ENCODE measurements around the gene CACNA1C.

The CACNA1C gene

GRCh38 chr12:2631653-2632350 is 579.0 kb downstream of the CACNA1C start:
- no peak for DNase-seq (ENCODE audit: low spot score)

DNA sequence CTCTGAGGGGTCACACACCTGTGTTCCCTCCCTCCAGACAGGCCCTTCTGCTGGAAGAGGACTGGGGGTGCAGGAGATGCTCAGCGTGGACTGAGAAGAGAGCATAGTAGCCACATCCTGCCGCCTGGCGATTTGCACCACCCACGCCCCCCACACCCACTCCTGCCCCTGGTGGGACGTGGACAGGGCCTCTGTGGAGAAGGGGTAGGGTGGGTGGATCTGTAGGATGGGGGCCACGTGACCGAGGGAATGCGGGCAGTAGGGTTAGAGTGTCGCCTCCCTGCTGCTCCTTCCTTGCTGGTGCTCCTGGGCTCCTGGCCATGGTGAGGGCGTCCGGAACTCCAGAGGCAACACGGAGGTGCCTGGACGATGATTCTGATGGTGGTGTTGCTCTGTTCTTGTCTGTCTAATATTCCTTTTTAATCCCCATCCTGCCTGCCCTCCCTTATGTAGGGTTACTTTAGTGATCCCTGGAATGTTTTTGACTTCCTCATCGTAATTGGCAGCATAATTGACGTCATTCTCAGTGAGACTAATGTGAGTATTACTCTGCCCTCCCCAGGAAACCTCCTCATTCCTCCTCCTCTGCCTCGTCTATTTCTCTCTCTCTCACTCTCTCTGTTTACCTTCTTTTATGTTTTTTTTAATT is 580.5 kb downstream of the CACNA1C start:
- no peak for DNase-seq (ENCODE audit: low spot score)

DNA sequence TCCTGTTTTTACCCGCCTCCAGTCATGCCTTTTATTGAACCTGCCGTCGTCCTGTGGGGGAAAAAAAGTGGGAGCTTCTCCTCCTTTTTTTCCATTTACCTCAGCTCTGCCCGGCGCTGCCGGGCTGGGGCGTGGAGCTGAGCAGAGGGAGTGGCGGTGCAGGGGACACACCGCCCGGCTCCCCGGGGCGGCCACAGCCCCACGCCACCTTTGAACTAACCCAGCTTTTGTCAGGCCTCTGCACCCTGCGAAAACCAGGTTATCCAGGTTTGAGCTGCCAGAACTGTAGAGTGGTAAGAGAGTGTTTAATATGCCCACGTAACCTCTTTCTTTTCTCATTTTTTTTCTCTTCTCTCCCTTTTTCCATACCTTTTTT is 581.0 kb downstream of the CACNA1C start:
- DNase-seq (ENCODE audit: low spot score) = no peak

- DNase-seq (ENCODE audit: low spot score) = no peak
Measured at GRCh38 chr12:2634471-2634870, 581.7 kb downstream of the CACNA1C start.

GRCh38 chr12:2636741-2637340 is 584.1 kb downstream of the CACNA1C start:
- DNase-seq (ENCODE audit: low spot score) = no peak

DNA sequence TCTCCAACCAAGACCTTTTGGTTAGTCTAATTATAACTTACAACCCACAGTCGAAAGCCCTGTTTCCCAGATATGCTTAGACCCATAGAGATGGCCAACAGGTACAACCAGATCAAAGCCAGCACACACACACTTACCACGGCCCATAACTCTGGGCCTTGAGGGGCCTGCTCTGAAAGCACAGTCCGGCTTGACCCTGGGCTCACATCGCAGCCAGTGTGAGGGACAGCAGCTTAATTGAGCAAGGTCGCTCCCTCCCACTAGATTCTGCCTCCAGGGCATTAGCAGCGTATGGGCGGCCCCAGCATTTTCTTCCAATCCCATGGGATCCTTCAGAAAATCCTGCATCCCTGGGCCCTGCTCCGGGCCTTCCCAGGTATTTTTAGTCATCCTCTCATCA is 584.6 kb downstream of the CACNA1C start:
- DNase-seq (ENCODE audit: low spot score) = no peak

GRCh38 chr12:2638273-2639019 is 585.7 kb downstream of the CACNA1C start:
- DNase-seq (ENCODE audit: low spot score) = no peak

DNA sequence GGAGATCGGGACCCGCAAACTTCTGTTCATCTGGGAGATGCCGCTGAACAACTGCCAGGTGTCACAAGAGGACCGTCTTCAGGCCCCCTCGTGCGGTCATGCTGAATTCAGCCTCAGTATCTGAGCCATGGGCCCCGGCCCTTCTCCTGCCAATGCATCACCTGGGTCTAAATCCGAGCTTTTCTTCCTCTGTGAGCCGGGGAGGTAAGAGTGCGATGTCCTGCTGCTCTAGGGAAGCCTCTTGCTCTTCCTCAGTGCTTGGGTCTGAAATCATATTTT is 586.2 kb downstream of the CACNA1C start:
- no peak for DNase-seq (ENCODE audit: low spot score)

DNA sequence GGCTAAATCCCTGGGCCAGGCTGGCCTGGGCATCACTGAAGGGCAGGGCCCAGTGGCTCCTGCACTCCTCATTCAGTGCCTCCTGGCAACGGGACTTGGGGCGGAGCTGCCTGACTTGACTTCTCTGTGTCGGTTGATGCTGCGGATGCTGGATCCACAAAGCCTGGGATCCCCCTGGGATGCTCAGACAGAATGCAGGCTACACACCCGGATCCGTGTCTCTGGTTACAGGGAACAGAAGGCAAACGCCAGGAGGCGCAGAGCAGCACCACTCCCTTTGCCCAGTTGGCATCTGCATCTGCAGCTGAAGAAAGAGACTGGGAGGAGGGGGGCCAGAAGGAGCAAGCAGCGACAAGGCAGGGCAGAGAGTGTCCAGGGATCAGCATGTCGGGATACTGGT is 587.5 kb downstream of the CACNA1C start:
- no peak for DNase-seq (ENCODE audit: low spot score)

DNA sequence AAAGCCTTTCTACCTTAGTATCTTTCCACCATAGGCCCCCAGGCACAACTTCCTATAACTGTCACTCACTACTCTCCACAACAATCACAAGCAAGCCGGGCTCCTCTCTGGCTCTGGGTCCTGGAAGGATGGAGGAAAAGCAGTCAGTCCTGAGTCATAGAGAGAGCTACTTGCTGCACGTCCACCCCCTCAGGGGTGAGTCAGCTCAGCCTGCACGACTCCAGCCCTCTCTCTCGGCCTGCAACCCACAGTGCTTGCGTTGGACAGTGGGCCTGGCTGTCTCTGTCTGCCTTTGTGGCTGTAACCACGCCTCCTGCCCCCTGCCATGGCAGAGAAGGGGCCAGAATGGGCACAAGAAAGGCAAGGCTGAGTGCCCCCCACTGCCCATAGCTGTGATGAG is 587.9 kb downstream of the CACNA1C start:
- no peak for DNase-seq (ENCODE audit: low spot score)

DNA sequence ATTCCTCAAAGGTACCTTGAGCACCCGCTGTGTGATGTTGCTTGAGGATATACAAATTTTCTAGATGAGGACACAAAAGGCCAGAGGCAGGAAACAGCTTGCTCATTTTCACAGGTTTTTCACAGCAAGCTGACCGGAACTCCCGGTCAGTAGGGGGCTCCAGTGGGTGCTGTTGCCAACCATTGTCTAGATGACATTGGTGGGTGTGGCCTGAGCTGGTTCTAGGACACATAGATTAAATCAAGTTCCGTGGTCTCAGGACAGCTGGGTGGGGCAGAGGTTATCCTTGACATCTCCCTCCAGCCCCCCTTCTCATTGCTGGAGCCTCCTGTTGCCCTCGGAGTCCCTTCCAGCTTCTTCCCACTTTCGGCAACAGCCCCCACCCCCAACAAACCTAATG is 588.4 kb downstream of the CACNA1C start:
- no peak for DNase-seq (ENCODE audit: low spot score)

- DNase-seq (ENCODE audit: low spot score) = no peak
Measured at GRCh38 chr12:2641761-2642160, 589.0 kb downstream of the CACNA1C start.

DNA sequence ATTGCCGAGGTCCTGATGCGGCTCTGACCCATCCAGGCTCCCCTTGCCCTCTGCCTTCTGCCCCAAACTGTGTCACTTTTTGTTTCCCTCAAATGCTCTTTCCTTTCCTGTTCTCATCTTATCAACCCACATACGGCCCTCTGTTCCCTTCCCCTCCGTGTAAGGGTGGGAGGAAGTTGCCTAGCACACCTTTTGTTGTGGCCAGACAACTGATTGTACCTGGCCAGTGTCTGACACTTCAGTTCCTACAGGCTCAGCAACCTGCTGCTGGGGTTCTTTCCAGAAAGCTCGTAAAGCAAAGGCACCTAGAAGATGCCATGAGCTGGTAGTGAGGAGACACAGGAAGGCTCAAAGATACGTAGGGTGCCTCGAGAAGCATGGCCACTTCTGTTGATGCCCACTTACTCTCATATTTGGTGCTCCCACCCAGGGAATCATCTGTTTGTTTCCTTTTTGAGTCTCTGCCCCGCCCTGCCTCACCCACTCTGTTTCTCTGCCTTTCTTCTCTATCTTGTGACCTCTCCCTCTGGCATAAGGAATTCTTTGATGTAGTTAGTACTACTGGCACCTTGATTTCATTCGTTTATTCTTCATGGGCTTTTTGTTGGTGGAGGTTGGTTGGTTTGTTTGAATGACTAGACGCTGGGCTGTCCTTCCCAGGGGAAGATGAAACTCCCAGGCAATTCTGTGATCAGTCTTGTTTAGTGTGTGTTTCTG is 589.5 kb downstream of the CACNA1C start:
- DNase-seq (ENCODE audit: low spot score) = no peak

- DNase-seq (ENCODE audit: low spot score) = no peak
Measured at GRCh38 chr12:2642896-2643425, 590.2 kb downstream of the CACNA1C start.

- no peak for DNase-seq (ENCODE audit: low spot score)
Measured at GRCh38 chr12:2643576-2644135, 590.9 kb downstream of the CACNA1C start.

DNA sequence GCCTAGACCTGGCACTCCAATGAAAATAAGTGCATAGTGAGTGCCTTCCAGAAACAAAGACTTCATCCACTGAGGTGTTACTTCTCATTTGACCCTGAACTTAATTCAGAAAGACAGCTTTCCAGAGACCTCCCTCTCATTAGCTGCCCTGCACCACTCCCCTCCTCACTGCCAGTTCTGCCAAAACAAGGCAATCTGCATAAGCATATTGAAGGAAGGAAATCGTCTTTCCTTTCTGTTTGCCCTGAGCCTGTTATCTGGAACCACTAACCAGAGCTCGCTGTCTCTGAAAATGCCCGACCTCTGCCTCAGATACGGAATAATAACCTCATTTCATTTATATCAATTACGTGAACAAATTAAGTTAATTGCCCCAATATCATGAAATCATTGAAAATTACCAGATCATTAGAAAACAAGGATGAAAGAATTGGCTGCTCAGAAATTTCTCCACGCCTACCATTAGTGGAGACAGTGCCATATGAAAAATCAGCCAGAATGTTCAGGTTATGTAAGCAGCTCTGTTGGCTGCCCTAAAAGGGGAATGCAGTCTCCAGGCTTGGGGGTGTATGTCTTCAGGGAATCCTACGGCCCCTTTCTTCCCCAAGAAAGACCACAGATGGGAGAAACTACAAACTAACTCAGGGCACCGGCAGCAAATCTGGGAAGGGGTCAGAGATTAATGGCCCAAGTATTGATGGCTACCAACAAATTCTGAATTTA is 592.1 kb downstream of the CACNA1C start:
- no peak for DNase-seq (ENCODE audit: low spot score)

GRCh38 chr12:2645460-2645859 is 592.7 kb downstream of the CACNA1C start:
- DNase-seq (ENCODE audit: low spot score) = no peak

GRCh38 chr12:2646341-2646740 is 593.6 kb downstream of the CACNA1C start:
- DNase-seq (ENCODE audit: low spot score) = no peak

DNA sequence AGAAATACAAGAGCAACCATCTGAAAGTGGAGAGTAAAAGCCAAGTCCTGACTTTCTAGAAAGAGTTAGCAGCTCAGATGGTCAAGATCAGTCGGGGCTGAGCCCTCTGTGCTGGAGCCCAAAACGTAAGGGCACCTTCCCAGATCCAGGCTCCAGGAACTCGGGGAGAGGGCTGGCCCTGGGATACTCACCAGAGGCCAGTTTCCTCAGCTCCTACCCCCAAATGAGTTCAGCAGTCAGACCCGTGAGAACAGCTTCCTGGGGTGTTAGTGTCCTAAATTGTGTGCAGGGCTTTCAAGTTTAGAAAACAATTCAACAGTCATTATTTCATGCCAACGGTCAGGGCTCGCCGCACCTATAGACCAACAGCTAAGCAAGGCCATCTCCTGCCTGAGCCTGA is 594.4 kb downstream of the CACNA1C start:
- DNase-seq (ENCODE audit: low spot score) = no peak

DNA sequence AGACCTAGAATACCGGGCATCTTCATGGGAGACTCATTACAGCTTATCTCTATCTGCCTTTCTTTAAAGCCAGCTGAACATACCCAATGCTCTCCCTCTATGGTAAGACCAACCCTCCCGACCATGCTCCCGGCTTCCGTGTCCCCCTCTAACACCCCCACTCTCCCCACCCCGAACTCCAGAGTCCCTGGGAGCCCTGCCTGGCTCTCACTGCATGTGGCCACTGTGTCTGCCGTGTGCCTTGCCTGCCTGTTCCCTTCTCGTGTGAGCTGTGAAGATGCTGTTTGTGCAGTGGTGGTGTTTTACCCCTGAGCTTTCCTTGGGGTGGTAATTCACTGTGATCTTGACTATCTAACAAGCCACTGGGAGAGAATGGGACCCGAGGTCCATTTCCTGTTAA is 595.6 kb downstream of the CACNA1C start:
- no peak for DNase-seq (ENCODE audit: low spot score)

Measured in HuH-7.5 (cell line).